HL-60 (cell line): Measurements from ENCODE around the gene TPK1.
A peak's percentile ranks its signal among the peaks of the same experiment; 100 is the strongest.

Source experiments
- DNase-seq, 2 experiments: peaks; one replicate each; pipeline ENCODE4 v3.0.0-alpha.2; 2010 to 2020; ENCODE audit warnings: low read depth in 1 of 2, low spot score in 1 of 2
- H3K27ac ChIP-seq: fragments of 250-450 bp; sonication (Bioruptor Pico); replicated peaks from 2 replicates; pipeline ENCODE4 v1.5.1; 2020; ENCODE audit warnings: mild to moderate bottlenecking, moderate library complexity
- H3K27me3 ChIP-seq: fragments of 250-450 bp; sonication (Bioruptor Pico); 2 replicates; pipeline ENCODE4 v1.5.1; 2021; ENCODE audit warnings: mild to moderate bottlenecking, moderate library complexity; ENCODE audit not compliant: insufficient read depth, poor library complexity, severe bottlenecking
- H3K4me3 ChIP-seq: replicated peaks from 2 replicates; pipeline ENCODE4 v1.5.1; 2011; ENCODE audit warnings: mild to moderate bottlenecking, control low read depth, low read length; ENCODE audit not compliant: insufficient read depth
- GABPA ChIP-seq: IDR thresholded peaks from 2 replicates; pipeline ENCODE4 v1.6.1; 2012; ENCODE audit warnings: low read depth
- POLR2AphosphoS5 ChIP-seq: IDR thresholded peaks from 2 replicates; pipeline ENCODE4 v1.6.1; 2012; ENCODE audit warnings: low read depth
- SPI1 ChIP-seq: IDR thresholded peaks from 2 replicates; pipeline ENCODE4 v1.6.1; 2012; ENCODE audit warnings: low read depth, mild to moderate bottlenecking, borderline replicate concordance
- long read RNA-seq: library from polyadenylated mRNA; unstranded; transcript quantifications from one replicate; pipeline ENCODE4 v2.0.0, GENCODE V29; 2020
- TF ChIP-seq, protein P1 (sequence below): IDR thresholded peaks from one replicate; pipeline ENCODE4 v1.5.1; 2011; ENCODE audit warnings: low read length, control low read depth, inconsistent platforms; ENCODE audit not compliant: insufficient read depth
- TF ChIP-seq, protein P2 (sequence below): IDR thresholded peaks from 2 replicates; pipeline ENCODE4 v1.6.1; 2012; ENCODE audit warnings: low read depth; ENCODE audit not compliant: insufficient replicate concordance

TPK1 gene
- long read RNA-seq, transcript TPK1-201 (9 exons, 2,439 nt) = major isoform, 42 of 82 reads
- long read RNA-seq, transcript TPK1-203 (8 exons, 2,283 nt) = minor isoform, 10 of 82 reads
- long read RNA-seq, partial matches to known transcripts = 5 of 82 reads
- long read RNA-seq, other reads (novel, unspliced or antisense) = 24 of 82 reads

DNA sequence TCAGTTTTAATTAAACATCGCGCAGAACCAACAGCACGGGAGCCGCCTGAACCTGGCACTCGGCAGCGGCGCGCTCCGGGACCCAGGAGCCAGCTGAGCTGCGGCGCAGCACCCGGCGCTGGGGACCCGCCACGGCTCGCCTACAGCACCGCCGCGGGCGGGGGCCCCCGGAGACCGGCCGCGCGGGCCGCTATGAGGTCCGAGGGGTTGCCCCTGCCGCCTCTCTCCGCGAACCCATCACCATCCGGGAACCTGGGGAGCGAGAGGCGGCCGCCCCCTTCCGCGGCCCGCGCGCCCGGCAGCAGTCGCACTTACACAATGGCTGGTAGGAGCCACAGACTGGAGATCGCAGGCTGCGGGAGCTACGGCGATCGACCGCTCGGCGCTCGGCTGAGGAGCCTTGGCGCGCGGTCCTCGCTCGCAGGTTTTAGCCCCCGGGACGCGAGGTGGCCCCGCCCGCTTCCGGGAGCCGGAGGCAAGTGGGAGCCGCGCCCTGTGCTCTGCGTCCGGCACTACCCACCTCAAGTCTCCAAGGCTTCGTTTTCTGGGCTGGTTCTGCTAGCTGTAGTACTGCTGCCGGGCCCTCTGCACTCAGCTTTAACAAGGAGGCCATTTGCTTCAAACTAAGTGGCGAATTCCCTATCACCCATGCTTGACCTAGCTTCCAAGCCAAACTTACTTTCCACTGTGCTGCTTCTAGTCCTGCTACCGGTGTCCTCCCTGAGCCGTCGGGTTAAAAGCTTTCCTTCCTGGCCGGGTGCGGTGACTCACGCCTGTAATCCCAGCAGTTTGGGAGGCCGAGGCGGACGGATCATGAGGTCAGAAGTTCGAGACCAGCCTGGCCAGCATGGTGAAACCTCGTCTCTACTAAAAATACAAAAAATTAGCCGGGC is at the start of gene TPK1:
TPK1 (minus strand) TSS at position 402 of the 893 bp plus-strand sequence. CDS start 451 bp downstream, outside the sequence.
- TF ChIP-seq SPI1 (no peak), POLR2AphosphoS5 (peak; percentile 84), GABPA (peak; percentile 40; the same call in 1 of the 2 replicates)
- TF ChIP-seq, protein P1, sequence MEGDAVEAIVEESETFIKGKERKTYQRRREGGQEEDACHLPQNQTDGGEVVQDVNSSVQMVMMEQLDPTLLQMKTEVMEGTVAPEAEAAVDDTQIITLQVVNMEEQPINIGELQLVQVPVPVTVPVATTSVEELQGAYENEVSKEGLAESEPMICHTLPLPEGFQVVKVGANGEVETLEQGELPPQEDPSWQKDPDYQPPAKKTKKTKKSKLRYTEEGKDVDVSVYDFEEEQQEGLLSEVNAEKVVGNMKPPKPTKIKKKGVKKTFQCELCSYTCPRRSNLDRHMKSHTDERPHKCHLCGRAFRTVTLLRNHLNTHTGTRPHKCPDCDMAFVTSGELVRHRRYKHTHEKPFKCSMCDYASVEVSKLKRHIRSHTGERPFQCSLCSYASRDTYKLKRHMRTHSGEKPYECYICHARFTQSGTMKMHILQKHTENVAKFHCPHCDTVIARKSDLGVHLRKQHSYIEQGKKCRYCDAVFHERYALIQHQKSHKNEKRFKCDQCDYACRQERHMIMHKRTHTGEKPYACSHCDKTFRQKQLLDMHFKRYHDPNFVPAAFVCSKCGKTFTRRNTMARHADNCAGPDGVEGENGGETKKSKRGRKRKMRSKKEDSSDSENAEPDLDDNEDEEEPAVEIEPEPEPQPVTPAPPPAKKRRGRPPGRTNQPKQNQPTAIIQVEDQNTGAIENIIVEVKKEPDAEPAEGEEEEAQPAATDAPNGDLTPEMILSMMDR = no peak
- TF ChIP-seq, protein P2, sequence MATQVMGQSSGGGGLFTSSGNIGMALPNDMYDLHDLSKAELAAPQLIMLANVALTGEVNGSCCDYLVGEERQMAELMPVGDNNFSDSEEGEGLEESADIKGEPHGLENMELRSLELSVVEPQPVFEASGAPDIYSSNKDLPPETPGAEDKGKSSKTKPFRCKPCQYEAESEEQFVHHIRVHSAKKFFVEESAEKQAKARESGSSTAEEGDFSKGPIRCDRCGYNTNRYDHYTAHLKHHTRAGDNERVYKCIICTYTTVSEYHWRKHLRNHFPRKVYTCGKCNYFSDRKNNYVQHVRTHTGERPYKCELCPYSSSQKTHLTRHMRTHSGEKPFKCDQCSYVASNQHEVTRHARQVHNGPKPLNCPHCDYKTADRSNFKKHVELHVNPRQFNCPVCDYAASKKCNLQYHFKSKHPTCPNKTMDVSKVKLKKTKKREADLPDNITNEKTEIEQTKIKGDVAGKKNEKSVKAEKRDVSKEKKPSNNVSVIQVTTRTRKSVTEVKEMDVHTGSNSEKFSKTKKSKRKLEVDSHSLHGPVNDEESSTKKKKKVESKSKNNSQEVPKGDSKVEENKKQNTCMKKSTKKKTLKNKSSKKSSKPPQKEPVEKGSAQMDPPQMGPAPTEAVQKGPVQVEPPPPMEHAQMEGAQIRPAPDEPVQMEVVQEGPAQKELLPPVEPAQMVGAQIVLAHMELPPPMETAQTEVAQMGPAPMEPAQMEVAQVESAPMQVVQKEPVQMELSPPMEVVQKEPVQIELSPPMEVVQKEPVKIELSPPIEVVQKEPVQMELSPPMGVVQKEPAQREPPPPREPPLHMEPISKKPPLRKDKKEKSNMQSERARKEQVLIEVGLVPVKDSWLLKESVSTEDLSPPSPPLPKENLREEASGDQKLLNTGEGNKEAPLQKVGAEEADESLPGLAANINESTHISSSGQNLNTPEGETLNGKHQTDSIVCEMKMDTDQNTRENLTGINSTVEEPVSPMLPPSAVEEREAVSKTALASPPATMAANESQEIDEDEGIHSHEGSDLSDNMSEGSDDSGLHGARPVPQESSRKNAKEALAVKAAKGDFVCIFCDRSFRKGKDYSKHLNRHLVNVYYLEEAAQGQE = no peak
- peak within 1 kb of the TSS; percentile 88 for H3K27ac ChIP-seq
- H3K27me3 ChIP-seq = no peaks in the 10 kb centered on the region
- H3K4me3 ChIP-seq = peak within 1 kb of the TSS; percentile 70
- DNase-seq = peak; percentile 77 to 88

DNA sequence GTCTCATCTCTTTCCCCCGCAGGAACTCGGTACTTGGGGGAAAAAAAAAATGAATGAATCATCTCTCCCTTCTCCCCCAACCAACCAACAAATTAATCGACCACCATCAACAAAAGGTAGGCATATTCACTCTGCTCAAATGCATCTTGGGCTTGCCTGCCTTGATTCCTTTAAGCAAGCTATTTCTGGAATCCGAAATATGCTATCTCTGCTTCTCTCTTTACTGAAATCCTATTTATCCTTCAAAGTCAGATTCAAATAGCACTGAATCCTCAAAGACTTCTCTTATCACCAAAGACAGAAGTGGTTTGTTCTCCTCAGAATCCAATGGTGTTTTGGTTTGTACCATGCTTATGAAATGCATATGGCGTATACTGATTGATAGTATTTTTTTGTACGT is 49.6 kb upstream of the TPK1 start:
- TF ChIP-seq GABPA (no peak), POLR2AphosphoS5 (no peak), SPI1 (no peak)
- TF ChIP-seq, protein P1 = no peak
- TF ChIP-seq, protein P2 = no peak
- H3K27me3 ChIP-seq = no peaks in the 10 kb centered on the region
- no peak overlapping the region for H3K27ac ChIP-seq
- H3K4me3 ChIP-seq = no peak overlapping the region
- no peak for DNase-seq

DNA sequence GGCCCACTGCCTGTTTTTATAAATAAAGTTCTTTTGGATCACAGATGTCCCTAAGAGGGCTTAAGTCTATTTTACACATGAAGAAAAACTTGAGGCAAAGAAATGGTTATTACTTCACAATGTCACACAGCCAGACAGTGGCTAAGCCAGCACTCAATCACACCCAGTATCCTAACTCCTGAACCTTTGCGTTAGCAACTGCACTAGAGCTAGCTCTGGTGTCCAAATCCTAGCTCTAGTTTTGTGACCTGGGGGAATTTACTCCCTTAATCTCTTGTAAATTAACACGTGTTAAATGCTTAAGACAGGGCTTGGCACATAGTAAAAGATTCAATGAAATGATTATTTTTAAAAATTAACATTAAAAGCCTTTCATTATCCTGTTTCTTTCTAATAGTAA is 49.0 kb upstream of the TPK1 start:
- no peaks in the 10 kb centered on the region for H3K27me3 ChIP-seq
- H3K4me3 ChIP-seq = no peak overlapping the region
- H3K27ac ChIP-seq = no peak overlapping the region
- TF ChIP-seq SPI1 = no peak
- TF ChIP-seq, protein P1 = no peak
- DNase-seq = no peak
